H1 (cell line): Measurements from ENCODE around the gene BTBD8. TPM values are rescaled to one million over a fixed set of nuclear protein-coding genes. Genes with fewer than 3 reads are reported as not detected.

Experiments used
- CTCF ChIP-seq, 3 experiments: IDR thresholded peaks; 1 replicate in 2 of 3; 2 replicates in 1 of 3; pipeline versions ENCODE4 v1.5.1 to v1.6.1; 2011; ENCODE audit warnings: low read length in 3 of 3, mild to moderate bottlenecking in 3 of 3, inconsistent platforms in 2 of 3, low read depth in 1 of 3, moderate library complexity in 1 of 3; ENCODE audit not compliant: insufficient read depth in 1 of 3; ENCODE audit errors: control extremely low read depth in 1 of 3
- polyA plus RNA-seq, 7 experiments: library from polyadenylated mRNA; depleted of rRNA in 3 of 7; stranded (reverse) in 5 of 7; unstranded in 2 of 7; fragments of >200 nt in 5 of 7; fragments of 200-250 nt in 2 of 7; gene quantifications; 1 replicate in 5 of 7; 2 replicates in 1 of 7; 4 replicates in 1 of 7; pipeline versions ENCODE4 v1.2.1 to v1.2.3, GENCODE V29; 2011 to 2013; ENCODE audit warnings: missing spikeins in 2 of 7, mixed read lengths in 2 of 7
- total RNA-seq: library from RNA; stranded (reverse); fragmentation: NEBNext Ultra II Directional; extraction: Animal tissue kit (Norgen Biotek cat#: 25700); gene quantifications from 2 replicates; pipeline ENCODE4 v1.2.1, GENCODE V29; 2021

Gene BTBD8
- total and polyA plus RNA-seq, 2 of the 8 experiments (the other 6 are each of a cell fraction or from before 2014, with no cell fraction given): 0.44 to 2.5 TPM

- no peak for TF ChIP-seq CTCF (IDR thresholded peaks at IDR 0.05; ENCODE audit: control extremely low read depth in 1 of 3, insufficient read depth in 1 of 3, low read depth in 1 of 3, low read length in 3 of 3)
Observed at GRCh38 chr1:92219028-92219427, 138.9 kb downstream of the BTBD8 start (continued).
